C4-2B (cell line): Measurements from ENCODE around the gene TRPC6.
A peak's percentile ranks its signal among the peaks of the same experiment; 100 is the strongest.

Source experiments
- H3K27ac ChIP-seq: fragments of 450-650 bp; 2 replicates; pipeline ENCODE4 v1.5.1; 2017
- CTCF ChIP-seq: fragments of 450-650 bp; conservative IDR thresholded peaks from 2 replicates; pipeline ENCODE4 v1.5.1; 2017; ENCODE audit warnings: mild to moderate bottlenecking
- ZFX ChIP-seq: fragments of 450-650 bp; IDR thresholded peaks from 2 replicates; pipeline ENCODE4 v1.6.1; 2017

Gene TRPC6

GRCh38 chr11:101583251-101584128 is at the start of gene TRPC6:
Gene TRPC6, minus strand, starts transcription at chr11:101584007. Its CDS starts 504 bp downstream, at chr11:101583503.
- H3K27ac ChIP-seq = no peak within 1 kb of the TSS
- TF ChIP-seq ZFX (no peak), CTCF (no peak)

GRCh38 chr11:101620026-101620425 is 36.2 kb upstream of the TRPC6 start:
- H3K27ac ChIP-seq = no peak overlapping the region
- peak; percentile 52 for TF ChIP-seq CTCF
- no peak for TF ChIP-seq ZFX

GRCh38 chr11:101618709-101619108 is 34.9 kb upstream of the TRPC6 start:
- no peak for TF ChIP-seq ZFX
- no peak overlapping the region for H3K27ac ChIP-seq

- no peak overlapping the region for H3K27ac ChIP-seq
- TF ChIP-seq CTCF = no peak
- no peak for TF ChIP-seq ZFX
These were observed 34.0 kb upstream of the TRPC6 start for GRCh38 chr11:101617735-101618332.

GRCh38 chr11:101612481-101612880 is 28.7 kb upstream of the TRPC6 start:
- TF ChIP-seq CTCF (no peak), ZFX (no peak)
- H3K27ac ChIP-seq = no peak overlapping the region

- TF ChIP-seq ZFX (no peak), CTCF (no peak)
- H3K27ac ChIP-seq = no peak overlapping the region
These were observed 17.1 kb upstream of the TRPC6 start for GRCh38 chr11:101600924-101601323.

GRCh38 chr11:101586965-101587364 is 3.2 kb upstream of the TRPC6 start:
- TF ChIP-seq CTCF (no peak), ZFX (no peak)
- H3K27ac ChIP-seq = no peak overlapping the region
